B cell (primary cell): ENCODE data around the gene PPFIA1. TPM values are rescaled to one million over a fixed set of nuclear protein-coding genes. Genes with fewer than 3 reads are reported as not detected.

Experiments used
- ATAC-seq: fragments of 200-7000 bp; cut with Tn5 transposase; one replicate; pipeline ENCODE4 v1.10.0; 2021; ENCODE audit warnings: low read depth, mild to moderate bottlenecking, moderate number of reproducible peaks, moderate library complexity
- CTCF ChIA-PET: fragments of 350-600 bp; sonication (Branson Sonifier 250); formaldehyde crosslinking; loops from one replicate; lab custom pipeline; 2021; ENCODE audit warnings: antibody characterized with exemption, inconsistent platforms; lab: Charles Lee
- POLR2A ChIA-PET: fragments of 350-600 bp; sonication (Branson Sonifier 250); formaldehyde crosslinking; loops from one replicate; lab custom pipeline; 2021; ENCODE audit warnings: antibody characterized with exemption; lab: Charles Lee
- DNase-seq: peaks from one replicate; pipeline ENCODE4 v3.0.0; 2013
- H2AFZ ChIP-seq: 2 replicates; pipeline ENCODE4 v1.6.1; 2012; ENCODE audit warnings: mild to moderate bottlenecking, low read depth, low read length; ENCODE audit not compliant: insufficient read depth, poor library complexity, severe bottlenecking
- H3K27ac ChIP-seq, 2 donors: 1 replicate in 1 of 2; 2 replicates in 1 of 2; pipeline ENCODE4 v1.5.1; 2012 to 2013; ENCODE audit warnings: low read length in 2 of 2, mild to moderate bottlenecking in 2 of 2, moderate library complexity in 1 of 2
- H3K27me3 ChIP-seq, 4 experiments: fragments of 200-600 bp in 1 of 4; sonication (generic) in 1 of 4; replicated peaks in 1 of 4; 1 replicate in 2 of 4; 2 replicates in 2 of 4; pipeline versions ENCODE4 v1.6.1 to v1.7.0; 2013 to 2016; ENCODE audit warnings: low read length in 3 of 4, mild to moderate bottlenecking in 2 of 4, mixed read lengths in 1 of 4, moderate library complexity in 1 of 4; ENCODE audit not compliant: insufficient read depth in 4 of 4, control insufficient read depth in 3 of 4; ENCODE audit errors: control extremely low read depth in 1 of 4
- H3K36me3 ChIP-seq, 2 experiments: replicated peaks in 1 of 2; 1 replicate in 1 of 2; 2 replicates in 1 of 2; pipeline versions ENCODE4 v1.6.1 to v1.7.1; 2013; ENCODE audit warnings: low read length in 1 of 2; ENCODE audit not compliant: insufficient read depth in 2 of 2, control insufficient read depth in 1 of 2; ENCODE audit errors: control extremely low read depth in 1 of 2, extremely low read depth in 1 of 2
- H3K4me1 ChIP-seq, 2 donors: fragments of 200-600 bp in 1 of 2; sonication (generic) in 1 of 2; 1 replicate in 1 of 2; 2 replicates in 1 of 2; pipeline versions ENCODE4 v1.5.1 to v1.6.1; 2013 to 2017; ENCODE audit warnings: low read length in 2 of 2; ENCODE audit not compliant: control insufficient read depth in 2 of 2, insufficient read depth in 2 of 2
- H3K4me2 ChIP-seq: replicated peaks from 2 replicates; pipeline ENCODE3; 2012; ENCODE audit warnings: mild to moderate bottlenecking, low read depth, low read length; ENCODE audit not compliant: poor library complexity, severe bottlenecking
- H3K4me3 ChIP-seq, 5 experiments: fragments of 200-600 bp in 1 of 5; sonication (generic) in 1 of 5; 1 replicate in 3 of 5; 2 replicates in 2 of 5; pipeline versions ENCODE4 v1.5.1 to v1.7.0; 2011 to 2016; ENCODE audit warnings: low read length in 4 of 5, mild to moderate bottlenecking in 4 of 5, low read depth in 2 of 5, control low read depth in 1 of 5, moderate library complexity in 1 of 5; ENCODE audit not compliant: insufficient read depth in 1 of 5; ENCODE audit errors: control extremely low read depth in 1 of 5, extremely low read depth in 1 of 5
- H3K79me2 ChIP-seq: fragments of 200-600 bp; sonication (generic); one replicate; pipeline ENCODE4 v1.6.0; 2016; ENCODE audit warnings: low read length; ENCODE audit not compliant: control insufficient read depth, insufficient read depth
- H3K9ac ChIP-seq: fragments of 200-600 bp; sonication (generic); 2 replicates; pipeline ENCODE4 v1.6.1; 2017; ENCODE audit warnings: mild to moderate bottlenecking, low read length, moderate library complexity
- H3K9me3 ChIP-seq, 3 donors: one replicate each; pipeline versions ENCODE4 v1.6.1 to v1.7.1; 2013; ENCODE audit warnings: low read length in 2 of 3; ENCODE audit not compliant: control insufficient read depth in 2 of 3, insufficient read depth in 1 of 3; ENCODE audit errors: control extremely low read depth in 1 of 3
- H4K20me1 ChIP-seq: 2 replicates; pipeline ENCODE4 v1.6.0; 2012; ENCODE audit warnings: mild to moderate bottlenecking, low read length; ENCODE audit not compliant: insufficient read depth, control insufficient read depth, poor library complexity, severe bottlenecking
- H3K27ac Mint-ChIP-seq: one replicate; pipeline ENCODE4 v1.8.0; 2021; ENCODE audit warnings: mixed read lengths
- H3K27me3 Mint-ChIP-seq: one replicate; pipeline ENCODE4 v1.8.0; 2021; ENCODE audit warnings: mixed read lengths
- H3K4me1 Mint-ChIP-seq: one replicate; pipeline ENCODE4 v1.8.0; 2021; ENCODE audit warnings: mixed read lengths
- H3K4me3 Mint-ChIP-seq: one replicate; pipeline ENCODE4 v1.8.0; 2021; ENCODE audit warnings: mixed read lengths
- H3K9me3 Mint-ChIP-seq: one replicate; pipeline ENCODE4 v1.8.0; 2022; ENCODE audit warnings: mixed read lengths; ENCODE audit not compliant: insufficient read depth
- CTCF ChIP-seq: fragments of 200-600 bp; IDR thresholded peaks from one replicate; pipeline ENCODE4 v1.8.0; 2022; ENCODE audit warnings: antibody characterized with exemption, mild to moderate bottlenecking
- EZH2 ChIP-seq: IDR thresholded peaks from 2 replicates; pipeline ENCODE4 v1.6.1; 2012; ENCODE audit warnings: borderline replicate concordance, low read depth, mild to moderate bottlenecking, moderate library complexity, low read length; ENCODE audit not compliant: insufficient read depth, poor library complexity, severe bottlenecking
- WGBS: methylation state at CpG from one replicate; pipeline ENCODE4 v1.1.5; 2013; ENCODE audit warnings: missing lambda C conversion rate; ENCODE audit not compliant: insufficient coverage; 5-methylcytosine and 5-hydroxymethylcytosine counted together
- intact Hi-C: fragments of 100-400 bp; cut with micrococcal nuclease; formaldehyde crosslinking; loops from one replicate; pipeline ENCODE4 v1.10.0; 2022
- polyA plus RNA-seq: library from polyadenylated mRNA; depleted of rRNA; stranded (reverse); fragments of >200 nt; gene quantifications from 2 replicates; pipeline ENCODE4 v1.2.3, GENCODE V29; 2012
- total RNA-seq, 2 donors: library from RNA; stranded (reverse); fragments of 120-200 nt in 1 of 2; gene quantifications; 1 replicate in 1 of 2; 2 replicates in 1 of 2; pipeline versions ENCODE4 v1.2.3 to v1.2.4, GENCODE V29; 2013 to 2022

Gene PPFIA1
- total and polyA plus RNA-seq, 2 donors (not counting 1 experiment from before 2014, with no cell fraction given): 21.8 to 70.4 TPM

GRCh38 chr11:70372076-70372475 is 101.6 kb downstream of the PPFIA1 start:
- DNase-seq: no peak
- Histone ChIP-seq H3K4me2 (no peak overlapping the region), H3K9ac (no peak overlapping the region), H3K27ac (no peak overlapping the region), H3K4me1 (no peaks in the 10 kb centered on the region), H3K79me2 (peaks cover 4% of the 10 kb centered on the region), H4K20me1 (peaks cover 7% of the 10 kb centered on the region), H3K36me3 (peaks cover 4 to 38% of the 10 kb centered on the region in 2 experiments), H3K4me3 (no peak overlapping the region), H3K9me3 (no peaks in the 10 kb centered on the region), H3K27me3 (no peaks in the 10 kb centered on the region), H2AFZ (no peak overlapping the region)
- no peak for TF ChIP-seq EZH2
- TF ChIP-seq CTCF: no peak
- ATAC-seq: no peak
- CTCF ChIA-PET: no interaction called here
- H3K4me3 Mint-ChIP-seq: no peak overlapping the region
- peaks cover 2% of the 10 kb centered on the region for H3K4me1 Mint-ChIP-seq
- intact Hi-C loops: no loop called here
- H3K27ac Mint-ChIP-seq: no peak overlapping the region
- POLR2A ChIA-PET: no interaction called here
- 98% methylated on average over 5 of the region's 8 CpGs for WGBS
- peaks cover 3% of the 10 kb centered on the region for H3K9me3 Mint-ChIP-seq
- no peaks in the 10 kb centered on the region for H3K27me3 Mint-ChIP-seq

GRCh38 chr11:70376621-70377020 is 106.1 kb downstream of the PPFIA1 start:
- H3K9me3 ChIP-seq: no peaks in the 10 kb centered on the region
- H3K27ac ChIP-seq: no peak overlapping the region
- ChIA-PET CTCF (no interaction called here), POLR2A (no interaction called here)
- no peak overlapping the region for H2AFZ ChIP-seq
- no peak overlapping the region for H3K4me3 Mint-ChIP-seq
- H3K4me1 Mint-ChIP-seq: no peaks in the 10 kb centered on the region
- H3K79me2 ChIP-seq: no peaks in the 10 kb centered on the region
- intact Hi-C loops: no loop called here
- H3K27me3 Mint-ChIP-seq: no peaks in the 10 kb centered on the region
- H3K27ac Mint-ChIP-seq: no peak overlapping the region
- no peaks in the 10 kb centered on the region for H4K20me1 ChIP-seq
- peaks cover 4 to 60% of the 10 kb centered on the region in 2 experiments for H3K36me3 ChIP-seq
- H3K4me3 ChIP-seq: no peak overlapping the region
- no peaks in the 10 kb centered on the region for H3K27me3 ChIP-seq
- TF ChIP-seq EZH2 (no peak), CTCF (no peak)
- H3K9me3 Mint-ChIP-seq: no peaks in the 10 kb centered on the region
- no peak overlapping the region for H3K4me2 ChIP-seq
- ATAC-seq: no peak
- no peak overlapping the region for H3K9ac ChIP-seq
- WGBS: 98% methylated on average over 5 of the region's 12 CpGs
- no peak for DNase-seq
- H3K4me1 ChIP-seq: no peaks in the 10 kb centered on the region
